NCI-H2196 (cell line): ENCODE data around the gene RIMS1.
"Not testable (repeated sequence)": the region's sequence is repeated elsewhere in the genome, so short reads cannot be mapped to it uniquely, and the experiment has no call there.

Source experiments
- DNase-seq: peaks from one replicate; lab custom pipeline; 2025; ENCODE audit not compliant: unreplicated experiment; lab: John Stamatoyannopoulos, UW

The RIMS1 gene

DNA sequence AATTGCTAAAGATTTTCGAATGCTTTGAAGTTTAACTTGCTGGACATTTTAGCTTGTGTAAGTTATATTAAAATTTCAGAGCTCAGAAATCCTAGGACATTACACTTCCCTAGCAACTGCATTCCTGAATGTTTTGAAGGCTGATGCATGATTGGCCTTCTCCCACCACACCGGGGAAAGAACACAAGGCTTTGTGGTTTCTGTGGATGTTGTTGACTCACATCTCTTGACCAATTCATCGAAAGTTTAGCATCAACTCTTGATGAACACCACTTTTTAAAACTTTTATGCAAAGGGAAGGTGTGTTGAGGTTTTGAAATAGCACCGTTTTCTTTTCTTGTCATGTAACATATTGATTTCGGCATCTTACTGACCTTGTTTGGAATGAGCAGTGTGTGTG, 81.1 kb downstream of the RIMS1 start:
- DNase-seq, result no peak

DNA sequence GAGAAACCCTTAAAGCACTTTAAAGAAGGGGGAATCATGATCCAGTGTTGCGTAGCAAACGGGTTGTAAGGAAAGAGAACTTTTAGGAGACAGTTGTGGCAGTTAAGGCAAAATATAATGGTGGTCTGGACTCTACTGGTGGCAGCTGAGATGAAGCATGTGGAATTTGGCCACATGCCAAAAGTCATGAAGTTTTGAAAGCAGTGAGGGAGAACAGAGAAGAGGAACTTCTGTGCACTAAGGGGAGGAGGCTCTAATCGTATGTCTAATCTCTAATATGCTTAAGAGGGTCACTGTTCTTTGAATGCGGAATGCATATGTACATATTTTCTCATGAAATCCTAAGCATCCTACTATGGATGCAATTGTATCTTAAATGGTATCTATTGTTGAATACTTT, 91.5 kb downstream of the RIMS1 start:
- DNase-seq, result no peak

DNA sequence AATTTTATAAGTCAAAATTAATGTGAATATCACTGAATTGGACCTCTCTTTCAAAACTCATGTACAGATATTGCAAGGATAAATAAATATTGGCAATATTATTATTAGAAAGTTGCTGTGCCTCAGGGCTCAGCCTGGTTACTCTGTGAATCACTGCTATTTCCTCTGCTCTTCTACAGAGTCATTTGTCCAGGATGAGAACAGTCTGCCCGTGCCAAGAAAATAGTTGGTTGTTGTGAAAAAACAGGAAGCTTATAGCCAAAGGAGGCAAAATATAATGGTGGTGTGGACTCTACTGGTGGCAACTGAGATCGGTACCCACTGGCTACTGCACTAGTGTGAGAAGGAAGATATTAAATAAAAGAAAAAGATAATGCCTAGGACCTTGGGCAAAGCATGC, 93.6 kb downstream of the RIMS1 start:
- DNase-seq, result no peak

DNA sequence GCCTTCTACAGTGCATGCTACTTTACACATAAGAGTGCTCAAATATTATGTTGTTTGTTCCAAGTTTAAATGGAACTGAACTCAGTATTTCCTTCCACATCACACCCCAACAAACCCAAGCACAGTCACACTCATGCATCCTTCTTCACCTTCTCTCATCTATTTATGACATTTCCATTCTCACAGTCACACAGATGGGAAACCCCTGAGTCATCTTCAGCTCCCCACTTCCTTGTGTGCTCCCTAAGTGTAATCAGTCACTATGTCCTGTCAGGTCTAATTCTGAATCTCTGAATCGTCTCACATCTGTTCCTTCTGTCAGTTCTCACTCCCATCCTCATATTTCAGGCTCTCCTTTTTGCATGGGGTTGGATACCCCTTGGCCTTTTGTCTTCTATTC, 96.0 kb downstream of the RIMS1 start:
- no peak for DNase-seq

DNA sequence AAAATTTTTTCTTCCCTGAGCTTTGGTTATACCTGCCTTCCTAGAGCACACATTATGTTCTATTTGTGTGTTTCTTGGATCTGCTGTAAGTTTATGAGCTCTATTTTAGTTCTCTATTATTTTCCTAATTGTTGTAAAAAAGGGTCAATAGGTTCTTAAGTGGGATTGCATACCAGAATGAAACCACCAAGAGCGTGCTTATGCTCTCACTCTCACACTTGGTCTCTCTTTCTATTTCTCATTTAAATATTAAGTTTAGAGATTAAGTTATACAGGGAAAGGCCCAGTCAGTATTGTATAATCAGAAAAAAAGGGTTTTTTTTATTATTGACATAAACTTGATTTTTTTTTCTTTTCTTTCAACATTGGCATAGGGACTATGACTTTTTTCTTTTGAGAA, 96.8 kb downstream of the RIMS1 start:
- DNase-seq, result no peak

DNA sequence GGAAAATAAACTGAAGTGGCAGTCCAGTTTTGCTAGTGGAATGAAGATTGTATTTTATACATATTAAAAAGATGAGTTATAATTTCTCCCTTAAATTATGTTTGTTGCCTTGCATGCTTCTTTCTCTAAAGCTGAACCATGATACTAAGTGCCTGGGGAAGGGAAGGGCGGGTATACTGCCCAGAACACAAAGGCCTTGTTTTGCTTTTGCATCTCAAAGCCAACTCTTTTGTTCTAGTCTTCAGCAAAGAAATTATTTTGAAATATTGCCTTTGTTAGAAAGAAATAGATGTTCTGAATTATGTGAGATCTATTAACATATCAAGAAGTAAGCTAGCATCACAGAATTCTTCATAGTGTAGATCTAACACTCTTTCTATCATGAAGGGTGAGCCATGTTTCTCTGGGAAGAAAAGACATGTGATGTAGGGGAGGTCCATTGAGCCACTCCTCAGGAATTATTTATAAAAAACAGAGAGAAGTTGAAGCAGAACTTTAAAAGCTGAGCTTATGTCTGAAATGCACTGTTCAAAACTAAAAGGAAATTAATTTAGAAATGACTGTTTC, 108.4 kb downstream of the RIMS1 start:
- DNase-seq, result no peak

DNA sequence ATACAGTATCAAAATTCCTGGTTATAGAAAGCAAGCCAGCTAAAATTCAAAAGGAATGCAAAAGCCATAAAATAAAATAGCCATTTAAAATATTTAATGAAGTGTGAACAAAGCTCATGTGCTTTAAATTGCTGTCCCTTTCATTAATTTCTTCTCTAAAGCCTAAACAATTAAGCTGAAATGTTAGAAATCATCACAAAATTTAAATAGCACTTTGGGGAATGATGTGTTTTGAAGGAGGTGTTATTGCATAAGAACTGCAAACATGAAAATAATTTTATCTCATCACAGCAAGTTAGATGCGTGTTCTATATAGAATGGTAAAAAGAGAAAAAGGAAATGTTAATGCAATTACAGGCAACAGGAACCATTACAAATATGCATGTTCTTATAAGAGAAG, 111.0 kb downstream of the RIMS1 start:
- no peak for DNase-seq

DNA sequence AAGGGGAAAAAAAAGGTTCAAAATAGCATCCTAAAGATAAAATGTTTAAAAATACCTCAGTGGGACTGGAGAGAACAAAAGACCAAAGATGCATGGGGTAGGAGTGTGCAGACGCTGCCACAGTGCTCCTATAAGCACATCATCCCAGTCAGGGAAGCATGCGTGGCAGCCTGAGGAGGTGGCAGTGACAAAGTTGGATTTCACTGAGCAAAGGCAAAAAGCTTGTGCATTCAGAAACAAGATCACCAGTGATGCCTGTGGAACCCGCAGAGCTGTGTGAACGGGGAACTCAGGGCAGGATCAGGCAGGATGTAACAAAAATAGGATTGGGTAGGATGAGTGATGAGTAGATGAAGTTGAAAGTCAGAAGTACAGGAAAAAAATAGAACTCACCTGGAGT, 116.1 kb downstream of the RIMS1 start:
- DNase-seq, result no peak

DNA sequence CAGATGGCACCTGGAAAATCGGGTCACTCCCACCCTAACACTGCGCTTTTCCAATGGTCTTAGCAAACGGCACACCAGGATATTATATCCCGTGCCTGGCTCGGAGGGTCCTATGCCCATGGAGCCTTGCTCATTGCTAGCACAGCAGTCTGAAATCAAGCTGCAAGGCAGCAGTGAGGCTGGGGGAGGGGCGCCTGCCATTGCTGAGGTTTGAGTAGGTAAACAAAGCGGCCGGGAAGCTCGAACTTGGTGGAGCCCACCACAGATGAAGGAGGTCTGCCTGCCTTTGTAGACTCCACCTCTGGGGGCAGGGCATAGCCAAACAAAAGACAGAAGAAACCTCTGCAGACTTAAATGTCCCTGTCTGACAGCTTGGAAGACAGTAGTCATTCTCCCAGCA, 120.2 kb downstream of the RIMS1 start:
- DNase-seq, result not testable (repeated sequence)

DNA sequence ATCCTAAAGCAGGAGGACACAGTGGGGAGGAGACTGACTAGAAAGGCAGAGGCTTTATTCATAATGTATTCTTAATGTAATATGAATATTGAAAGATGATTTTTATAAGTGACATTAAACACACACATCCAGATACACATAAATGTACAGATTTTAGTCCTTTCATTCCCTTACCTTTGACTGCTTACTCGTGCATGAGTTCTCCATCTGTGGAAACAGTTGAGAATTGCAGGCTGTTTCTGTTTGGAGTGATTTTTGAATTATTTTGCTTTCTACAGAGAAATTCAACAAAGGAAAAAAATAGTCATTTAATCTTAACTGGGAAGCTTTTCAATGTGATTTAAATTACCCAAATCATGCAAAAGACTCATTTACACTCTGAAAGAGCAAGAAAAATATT, 136.5 kb downstream of the RIMS1 start:
- DNase-seq, result no peak

DNA sequence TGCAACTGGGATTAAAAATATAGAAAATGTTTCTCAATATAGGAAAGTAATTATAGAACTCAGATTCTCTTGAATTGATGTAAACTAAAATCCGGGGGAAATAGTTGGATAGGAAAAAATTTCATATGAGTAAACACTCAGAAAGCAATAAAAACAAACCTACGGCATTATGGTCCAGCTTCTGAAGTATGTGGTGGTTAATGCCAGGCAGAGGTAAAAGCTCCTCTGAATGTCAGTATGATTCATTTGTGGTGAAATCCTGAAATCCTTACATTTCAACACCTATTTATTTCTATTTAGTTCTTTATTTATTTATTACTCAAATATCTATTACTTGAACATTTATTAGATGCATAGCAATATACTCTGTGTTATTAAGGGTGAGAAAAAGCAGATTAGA, 145.1 kb downstream of the RIMS1 start:
- DNase-seq, result no peak

DNA sequence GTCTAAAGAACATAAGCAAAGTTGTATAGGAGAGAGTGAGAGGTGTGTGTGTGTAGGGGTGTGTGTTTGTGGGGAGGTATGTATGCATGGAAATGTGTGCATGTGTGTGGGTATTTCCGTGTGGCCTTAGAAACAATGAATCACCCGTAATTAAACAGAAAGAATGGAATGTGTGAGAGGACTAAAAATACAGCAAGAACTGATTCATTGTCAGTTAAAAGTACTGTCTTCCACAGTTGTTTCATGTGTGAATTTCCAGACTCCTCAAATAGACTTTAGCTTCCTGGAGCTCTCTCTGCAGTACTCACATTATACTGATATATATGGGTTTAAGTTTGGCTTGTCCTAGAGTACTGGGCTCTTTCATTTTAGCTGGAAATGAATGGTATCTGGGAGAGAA, 145.7 kb downstream of the RIMS1 start:
- DNase-seq, result no peak

DNA sequence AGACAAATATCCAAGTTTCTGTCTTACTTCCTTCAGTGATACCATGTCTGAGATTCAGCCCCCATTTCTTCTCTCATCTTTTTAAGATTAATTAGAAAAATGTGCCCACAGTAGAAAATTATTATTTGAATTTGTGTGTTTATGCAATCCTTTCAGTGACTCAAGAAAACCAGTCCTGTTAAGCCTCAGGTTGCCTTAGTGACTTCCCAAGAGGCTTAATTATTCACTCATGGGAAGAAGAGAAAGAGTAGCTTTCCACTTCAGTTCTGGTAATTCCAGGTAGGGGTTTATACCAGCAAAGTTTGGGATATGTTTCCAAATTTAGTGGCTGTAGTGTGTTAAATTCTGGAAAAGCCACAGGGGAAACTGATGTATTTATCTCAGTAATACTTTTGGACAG, 149.1 kb downstream of the RIMS1 start:
- no peak for DNase-seq

DNA sequence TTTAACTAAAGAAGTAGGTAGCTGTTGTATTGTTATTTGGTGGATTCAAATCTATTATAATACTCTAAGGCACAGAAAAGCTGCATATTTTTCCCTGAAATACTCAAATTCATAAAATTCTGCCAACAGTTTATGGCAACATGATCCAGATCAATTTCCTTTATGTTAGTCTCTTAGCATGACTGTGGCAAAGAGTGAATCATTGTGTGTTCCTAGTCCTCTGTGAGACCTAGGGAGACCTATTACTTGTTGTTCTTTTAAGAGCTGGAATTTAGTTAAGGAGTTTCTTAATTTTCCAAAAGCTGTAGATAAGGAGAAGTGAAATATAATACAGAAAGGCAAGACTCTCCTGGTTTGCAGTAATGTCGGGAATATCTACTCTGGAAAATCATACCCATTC, 149.6 kb downstream of the RIMS1 start:
- DNase-seq, result no peak

DNA sequence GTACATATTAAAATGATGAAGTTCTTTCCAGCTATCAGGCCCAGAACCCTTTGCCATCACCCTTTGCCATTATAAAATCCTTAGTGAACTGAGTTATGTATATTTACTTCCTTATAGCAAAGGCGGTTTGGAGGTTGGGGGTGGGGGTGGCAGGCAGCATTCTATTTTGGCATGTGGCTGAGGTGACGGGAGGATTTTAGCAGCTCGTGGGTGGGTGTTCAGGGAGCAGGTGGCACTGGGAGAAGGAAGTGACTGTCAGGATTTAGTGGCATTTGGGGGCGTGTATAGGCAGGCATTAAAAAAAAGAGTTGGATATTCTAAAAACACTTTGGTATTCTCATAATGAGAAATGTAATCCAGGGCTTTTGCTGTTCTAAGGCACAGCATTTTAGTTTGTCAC, 150.7 kb downstream of the RIMS1 start:
- no peak for DNase-seq

DNA sequence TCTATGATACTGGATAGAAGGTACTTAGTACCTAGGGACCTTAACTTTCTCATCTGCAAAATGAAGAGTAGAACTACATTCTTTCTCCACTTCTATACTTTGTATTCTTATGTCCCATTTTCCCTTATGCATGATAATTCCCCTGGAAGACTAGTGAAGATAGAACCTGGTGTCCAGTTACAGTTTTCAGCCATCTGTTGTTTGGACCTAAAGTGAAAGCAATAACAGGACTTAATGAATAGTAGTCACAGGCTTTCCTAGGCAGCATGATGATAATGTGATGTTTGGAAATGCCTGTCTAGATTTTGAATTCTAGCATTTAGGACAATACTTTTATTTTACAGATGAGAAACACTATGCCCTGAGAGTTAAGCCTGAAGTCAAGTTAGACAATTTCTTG, 153.8 kb downstream of the RIMS1 start:
- DNase-seq, result no peak

DNA sequence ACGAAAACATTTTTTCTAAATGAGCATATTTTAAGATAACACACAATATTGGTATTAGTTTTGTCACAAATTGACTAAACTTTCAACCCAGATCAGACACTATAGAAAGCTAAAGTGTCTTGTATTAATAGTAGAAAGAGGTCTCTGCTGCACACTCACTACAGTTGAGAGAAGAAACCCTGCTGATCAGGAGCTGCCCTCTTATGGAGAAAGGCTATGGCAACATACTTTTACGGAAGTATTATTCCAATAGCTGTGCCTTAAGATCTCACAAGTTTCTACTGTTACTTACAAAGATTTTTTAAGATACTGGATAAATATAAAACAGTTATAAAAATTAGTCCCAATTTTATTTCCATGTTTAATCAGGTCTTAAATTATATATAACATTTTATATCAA, 155.7 kb downstream of the RIMS1 start:
- DNase-seq, result no peak

DNA sequence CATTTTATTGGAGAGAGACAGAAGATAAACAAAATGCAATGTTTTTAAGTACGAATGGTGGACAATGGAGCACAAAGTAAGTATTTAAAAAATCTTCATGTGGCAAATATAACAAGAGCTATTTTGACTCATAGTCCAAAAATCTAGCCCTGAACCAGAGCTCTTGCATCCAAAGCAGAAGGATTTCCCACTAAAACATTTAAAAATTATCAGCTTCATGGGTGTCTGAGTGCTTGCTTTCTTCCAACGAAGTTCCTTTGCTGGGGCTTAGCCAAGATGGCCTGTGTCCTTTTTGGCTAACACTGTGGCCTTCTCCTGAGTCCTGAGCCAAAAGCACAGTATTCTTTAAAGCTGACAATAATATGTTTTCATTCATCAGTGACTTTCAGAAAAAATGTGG, 161.7 kb downstream of the RIMS1 start:
- DNase-seq, result no peak

DNA sequence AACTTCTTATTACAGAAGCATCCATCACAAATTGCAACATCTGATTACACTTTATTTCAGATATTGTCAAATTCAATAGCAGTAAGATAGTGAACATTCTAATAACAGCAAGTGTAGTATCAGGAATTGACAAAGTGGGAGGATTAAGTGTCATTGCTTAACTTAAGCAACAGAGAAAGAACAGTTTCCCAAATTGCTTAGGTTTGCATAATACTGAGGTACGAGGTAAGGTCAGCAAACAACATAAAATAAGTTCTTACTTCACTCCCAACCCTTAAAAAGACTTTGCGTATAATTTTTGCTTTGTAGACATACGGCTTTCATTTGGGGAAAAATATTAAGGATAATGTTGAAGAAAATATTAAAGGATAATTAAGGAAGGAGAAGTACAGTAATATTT, 163.0 kb downstream of the RIMS1 start:
- no peak for DNase-seq

DNA sequence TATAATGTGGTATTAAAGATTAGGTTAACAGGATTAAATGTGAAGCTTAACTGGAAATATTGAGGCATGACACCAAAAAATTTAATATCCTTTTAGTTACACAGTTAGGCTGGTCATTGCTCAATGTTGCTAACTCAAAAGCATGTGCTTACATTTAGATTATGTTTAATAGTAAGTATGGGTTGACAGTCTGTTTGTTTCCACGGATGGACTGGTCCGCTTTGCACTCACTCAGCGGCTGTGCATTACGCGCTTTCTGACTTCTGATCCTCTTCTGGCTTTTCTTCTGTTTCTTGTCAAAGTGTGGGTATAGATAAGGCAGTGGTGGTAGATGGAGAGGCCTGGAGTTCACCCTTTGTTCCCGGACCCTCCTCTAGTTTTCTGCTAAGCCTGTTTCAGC, 174.9 kb downstream of the RIMS1 start:
- no peak for DNase-seq

DNA sequence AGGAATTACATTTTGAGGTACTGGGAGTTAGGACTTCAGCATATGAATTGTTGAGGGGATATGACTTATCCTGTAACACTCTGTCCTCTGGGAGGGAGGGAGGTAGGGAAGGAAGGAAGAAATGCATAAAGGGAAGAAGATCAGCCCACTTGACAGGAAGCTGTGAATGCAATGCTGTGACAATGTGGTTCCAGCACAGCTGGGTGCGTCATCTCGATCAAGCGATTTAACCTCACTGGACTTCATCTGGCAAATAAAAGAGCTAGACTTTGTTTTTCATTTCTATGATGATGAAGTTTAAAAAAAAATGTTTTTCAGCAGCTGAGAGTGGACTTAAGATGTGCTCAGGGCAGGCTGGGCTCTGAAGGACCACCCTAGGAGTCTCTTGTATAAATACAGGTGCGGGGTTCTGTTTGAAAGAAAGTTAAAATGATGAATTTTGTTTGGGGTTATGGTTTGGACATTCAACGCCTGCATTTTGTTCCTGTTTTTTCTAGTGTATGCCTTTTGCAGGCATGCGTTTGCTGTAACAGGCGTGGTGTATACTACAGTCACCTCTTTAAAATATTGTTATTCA, 178.1 kb downstream of the RIMS1 start:
- no peak for DNase-seq

DNA sequence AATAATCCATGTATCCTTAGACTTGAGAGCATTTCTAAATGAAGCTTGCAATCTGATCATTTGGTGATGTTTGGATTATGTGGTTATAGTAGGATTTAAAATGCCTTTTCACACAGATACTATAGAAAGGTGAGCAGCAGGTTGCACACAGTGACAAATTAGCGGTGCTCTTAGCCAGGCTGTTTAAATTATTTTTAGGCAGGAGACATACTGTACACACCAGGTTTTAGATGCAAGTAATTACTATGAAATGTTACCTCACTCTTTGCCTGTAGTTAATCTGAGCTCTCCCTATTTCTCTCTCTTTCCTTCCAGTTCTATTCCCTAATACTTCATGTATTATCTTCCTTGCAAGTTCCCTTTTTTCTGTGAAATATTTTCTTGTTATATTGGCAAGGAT, 191.7 kb downstream of the RIMS1 start:
- no peak for DNase-seq

DNA sequence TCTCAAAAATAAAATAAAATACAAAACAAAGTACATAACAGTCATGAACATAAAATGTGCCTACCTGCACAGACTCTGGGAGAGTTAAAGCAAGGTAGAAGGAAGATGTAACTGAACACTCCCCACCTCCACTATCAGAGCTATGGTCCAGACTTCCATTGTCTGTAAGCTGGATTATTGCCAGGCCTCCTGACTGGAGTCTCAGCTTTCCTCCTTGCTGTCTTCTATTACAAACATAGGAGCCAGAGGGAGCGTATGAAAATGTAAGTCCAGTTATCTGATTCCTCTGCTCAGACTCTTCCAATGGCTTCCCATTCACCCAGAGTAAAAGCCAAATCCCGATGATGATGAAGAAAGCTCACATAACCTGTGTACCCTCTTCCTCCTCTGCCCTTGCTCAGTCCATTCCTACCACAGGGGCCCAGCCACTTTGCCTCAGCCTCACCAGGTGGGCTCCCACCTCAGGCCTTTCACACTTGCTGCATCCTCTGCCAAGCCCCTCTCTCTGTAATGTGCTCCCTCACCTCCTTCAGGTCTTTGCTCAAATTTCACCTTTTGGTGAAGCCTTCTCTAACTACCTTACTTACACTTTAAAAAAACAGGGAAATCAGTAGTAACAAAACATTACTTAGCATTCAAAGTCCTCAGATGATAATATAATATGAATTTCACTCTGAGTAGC, 194.1 kb downstream of the RIMS1 start:
- no peak for DNase-seq
